ENCODE measurements around the gene KCNIP1.
A peak's percentile ranks its signal among the peaks of the same experiment; 100 is the strongest.

The KCNIP1 gene

DNA sequence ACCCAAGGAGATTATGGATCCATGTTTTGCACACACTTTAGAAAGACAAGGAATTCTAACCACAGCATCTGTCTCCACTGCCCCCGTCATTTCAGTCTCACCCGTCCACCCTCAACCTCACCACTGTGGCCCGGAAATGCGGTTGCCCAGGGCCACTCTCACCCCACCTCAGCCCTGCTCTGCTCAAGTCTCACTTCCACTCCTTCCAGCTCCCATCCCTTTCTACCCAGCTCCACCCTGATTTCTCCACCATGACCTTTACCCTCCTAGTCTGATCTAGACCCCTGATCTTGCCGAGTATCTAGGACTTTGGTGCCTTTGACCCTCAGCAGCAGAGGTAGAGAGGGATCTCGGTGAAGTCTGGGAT is 7.2 kb upstream of the KCNIP1 start:
- H2BK15ac ChIP-seq (ENCODE audit: low read depth, poor library complexity, severe bottlenecking), result no peak overlapping the region
- H3K9me3 ChIP-seq (ENCODE audit: control insufficient read depth, low read length), result no peaks in the 10 kb centered on the region
- H2BK120ac ChIP-seq (ENCODE audit: low read depth, low read length), result no peak overlapping the region
- peak overlapping the region; percentile 62 for H2AK5ac ChIP-seq (ENCODE audit: low read length, severe bottlenecking)
- no peak overlapping the region for H3K14ac ChIP-seq (ENCODE audit: low read length in 2 of 2)
- 94% methylated on average over 6 of the region's 6 CpGs for WGBS
- no peak overlapping the region for H3K4ac ChIP-seq (ENCODE audit: low read depth in 1 of 2, low read length in 2 of 2)
- no peaks in the 10 kb centered on the region for H3K36me3 ChIP-seq (ENCODE audit: control insufficient read depth in 1 of 2, insufficient read depth in 2 of 2, low read depth in 1 of 2, low read length in 2 of 2)
- H3K4me2 ChIP-seq (ENCODE audit: low read length, poor library complexity, severe bottlenecking), result no peak overlapping the region
- H3K27me3 ChIP-seq (ENCODE audit: control insufficient read depth in 1 of 2, insufficient read depth in 1 of 2, low read length in 2 of 2), result peaks cover 0 to 72% of the 10 kb centered on the region in 2 experiments
- H3K9ac ChIP-seq (ENCODE audit: low read length), result no peak overlapping the region
- no peak overlapping the region for H3K4me3 ChIP-seq (ENCODE audit: insufficient read depth in 1 of 2, low read depth in 1 of 2, low read length in 2 of 2)
- no peak overlapping the region for H3K27ac ChIP-seq (ENCODE audit: low read length, poor library complexity, severe bottlenecking)
- H4K91ac ChIP-seq (ENCODE audit: low read length), result no peak overlapping the region
- no peak overlapping the region for H2BK5ac ChIP-seq (ENCODE audit: low read depth, low read length, poor library complexity, severe bottlenecking)
- no peak overlapping the region for H2AFZ ChIP-seq (ENCODE audit: low read depth, low read length)
- no peaks in the 10 kb centered on the region for H3K79me1 ChIP-seq (replicated peaks; ENCODE audit: low read length, poor library complexity, severe bottlenecking)
- no peak overlapping the region for H3K18ac ChIP-seq (ENCODE audit: low read depth in 1 of 2, low read length in 2 of 2)
- no peak overlapping the region for H4K8ac ChIP-seq (ENCODE audit: low read length)
- peaks cover 31% of the 10 kb centered on the region for H3K4me1 ChIP-seq (ENCODE audit: control insufficient read depth, insufficient read depth, low read depth, low read length)
- H3K23ac ChIP-seq (ENCODE audit: low read length in 2 of 2), result no peak overlapping the region
- no peak overlapping the region for H2BK12ac ChIP-seq (ENCODE audit: low read length in 2 of 2)
- no peak for DNase-seq

DNA sequence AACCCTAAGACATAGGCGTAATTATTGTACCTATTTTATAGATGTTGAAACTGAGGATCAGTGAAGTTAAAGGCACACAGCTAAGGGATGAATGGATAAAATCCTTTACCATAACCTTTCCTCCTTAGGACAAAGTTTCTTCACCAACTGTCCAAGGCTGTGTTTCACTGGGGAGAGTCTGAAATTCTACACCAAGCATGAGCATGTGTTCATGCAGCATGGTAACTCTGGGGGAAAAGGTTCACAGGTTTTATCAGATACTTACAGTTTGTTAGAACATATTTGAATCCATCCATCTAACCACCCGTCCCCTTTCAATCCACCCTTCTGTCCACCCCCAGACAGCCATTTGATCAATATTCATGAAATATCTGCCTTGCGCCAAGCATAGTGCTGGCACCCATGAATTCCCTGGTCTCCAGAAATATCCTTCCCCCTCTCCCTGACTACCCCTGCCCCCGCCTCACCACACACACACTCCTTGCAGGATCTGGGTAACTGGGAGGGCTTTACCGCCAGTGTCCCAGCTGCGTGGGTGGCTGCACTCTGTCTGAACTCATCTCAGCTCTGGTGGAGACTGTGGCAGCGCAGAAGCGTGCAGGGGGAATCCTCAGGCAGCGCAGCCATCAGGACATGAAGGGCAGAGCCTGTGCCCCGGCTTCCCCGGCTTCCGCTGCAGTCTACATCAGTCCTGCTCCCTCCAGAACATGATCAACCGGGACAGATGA is 6.3 kb upstream of the KCNIP1 start:
- Histone ChIP-seq H3K9me3 (ENCODE audit: control insufficient read depth, low read length) (no peaks in the 10 kb centered on the region), H3K4me3 (ENCODE audit: insufficient read depth in 1 of 2, low read depth in 1 of 2, low read length in 2 of 2) (no peak overlapping the region), H3K18ac (ENCODE audit: low read depth in 1 of 2, low read length in 2 of 2) (no peak overlapping the region), H3K27me3 (ENCODE audit: control insufficient read depth in 1 of 2, insufficient read depth in 1 of 2, low read length in 2 of 2) (peaks cover 0 to 81% of the 10 kb centered on the region in 2 experiments), H4K91ac (ENCODE audit: low read length) (no peak overlapping the region), H2BK5ac (ENCODE audit: low read depth, low read length, poor library complexity, severe bottlenecking) (no peak overlapping the region), H3K23ac (ENCODE audit: low read length in 2 of 2) (no peak overlapping the region), H3K36me3 (ENCODE audit: control insufficient read depth in 1 of 2, insufficient read depth in 2 of 2, low read depth in 1 of 2, low read length in 2 of 2) (no peaks in the 10 kb centered on the region), H2BK15ac (ENCODE audit: low read depth, poor library complexity, severe bottlenecking) (no peak overlapping the region), H2BK12ac (ENCODE audit: low read length in 2 of 2) (no peak overlapping the region), H4K8ac (ENCODE audit: low read length) (no peak overlapping the region), H3K79me1 (replicated peaks; ENCODE audit: low read length, poor library complexity, severe bottlenecking) (no peaks in the 10 kb centered on the region), H3K4me1 (ENCODE audit: control insufficient read depth, insufficient read depth, low read depth, low read length) (peaks cover 35% of the 10 kb centered on the region), H2AFZ (ENCODE audit: low read depth, low read length) (no peak overlapping the region), H2BK120ac (ENCODE audit: low read depth, low read length) (no peak overlapping the region), H3K4ac (ENCODE audit: low read depth in 1 of 2, low read length in 2 of 2) (no peak overlapping the region), H3K9ac (ENCODE audit: low read length) (no peak overlapping the region), H3K4me2 (ENCODE audit: low read length, poor library complexity, severe bottlenecking) (no peak overlapping the region), H2AK5ac (ENCODE audit: low read length, severe bottlenecking) (no peak overlapping the region), H3K14ac (ENCODE audit: low read length in 2 of 2) (no peak overlapping the region), H3K27ac (ENCODE audit: low read length, poor library complexity, severe bottlenecking) (no peak overlapping the region)
- DNase-seq, result no peak
- 91% methylated on average over 12 of the region's 13 CpGs for WGBS

DNA sequence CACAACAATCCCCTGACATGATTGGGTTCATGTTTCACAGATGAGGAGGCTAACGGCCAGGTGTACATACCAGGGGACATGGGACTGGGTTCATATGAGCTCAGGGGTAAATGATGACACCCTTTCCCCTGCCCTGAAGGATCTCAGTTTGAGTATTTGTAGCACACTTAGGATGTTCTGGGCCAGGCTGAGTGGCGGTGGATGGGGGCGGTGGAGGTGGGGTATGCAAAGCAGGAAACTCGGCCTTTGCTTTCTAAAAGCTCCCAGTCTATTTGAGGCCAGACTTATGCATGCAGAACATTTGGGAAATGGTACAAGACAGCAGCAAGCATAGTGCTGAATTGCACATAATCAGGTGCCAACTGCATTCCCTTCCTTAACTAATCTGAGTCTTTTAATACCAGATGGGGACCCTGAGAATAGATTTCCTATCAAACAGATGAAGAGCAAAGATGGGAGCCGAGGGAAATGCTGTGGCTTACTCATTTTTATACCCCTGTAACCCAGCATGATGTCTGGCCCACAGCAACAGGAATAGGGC is 4.9 kb upstream of the KCNIP1 start:
- DNase-seq, result no peak
- no peak overlapping the region for H3K18ac ChIP-seq (ENCODE audit: low read depth in 1 of 2, low read length in 2 of 2)
- H2AFZ ChIP-seq (ENCODE audit: low read depth, low read length), result no peak overlapping the region
- no peaks in the 10 kb centered on the region for H3K36me3 ChIP-seq (ENCODE audit: control insufficient read depth in 1 of 2, insufficient read depth in 2 of 2, low read depth in 1 of 2, low read length in 2 of 2)
- H3K4me2 ChIP-seq (ENCODE audit: low read length, poor library complexity, severe bottlenecking), result no peak overlapping the region
- no peak overlapping the region for H3K4ac ChIP-seq (ENCODE audit: low read depth in 1 of 2, low read length in 2 of 2)
- H2BK5ac ChIP-seq (ENCODE audit: low read depth, low read length, poor library complexity, severe bottlenecking), result no peak overlapping the region
- no peak overlapping the region for H2BK15ac ChIP-seq (ENCODE audit: low read depth, poor library complexity, severe bottlenecking)
- peaks cover 33% of the 10 kb centered on the region for H3K4me1 ChIP-seq (ENCODE audit: control insufficient read depth, insufficient read depth, low read depth, low read length)
- H3K23ac ChIP-seq (ENCODE audit: low read length in 2 of 2), result no peak overlapping the region
- no peak overlapping the region for H3K9ac ChIP-seq (ENCODE audit: low read length)
- no peak overlapping the region for H2BK12ac ChIP-seq (ENCODE audit: low read length in 2 of 2)
- no peak overlapping the region for H2AK5ac ChIP-seq (ENCODE audit: low read length, severe bottlenecking)
- H3K4me3 ChIP-seq (ENCODE audit: insufficient read depth in 1 of 2, low read depth in 1 of 2, low read length in 2 of 2), result no peak overlapping the region
- WGBS, result 69% methylated on average over 4 of the region's 5 CpGs
- H4K8ac ChIP-seq (ENCODE audit: low read length), result no peak overlapping the region
- peaks cover 0 to 91% of the 10 kb centered on the region in 2 experiments for H3K27me3 ChIP-seq (ENCODE audit: control insufficient read depth in 1 of 2, insufficient read depth in 1 of 2, low read length in 2 of 2)
- H3K9me3 ChIP-seq (ENCODE audit: control insufficient read depth, low read length), result no peaks in the 10 kb centered on the region
- no peak overlapping the region for H4K91ac ChIP-seq (ENCODE audit: low read length)
- H3K14ac ChIP-seq (ENCODE audit: low read length in 2 of 2), result no peak overlapping the region
- H3K27ac ChIP-seq (ENCODE audit: low read length, poor library complexity, severe bottlenecking), result no peak overlapping the region
- H2BK120ac ChIP-seq (ENCODE audit: low read depth, low read length), result no peak overlapping the region
- no peaks in the 10 kb centered on the region for H3K79me1 ChIP-seq (replicated peaks; ENCODE audit: low read length, poor library complexity, severe bottlenecking)

DNA sequence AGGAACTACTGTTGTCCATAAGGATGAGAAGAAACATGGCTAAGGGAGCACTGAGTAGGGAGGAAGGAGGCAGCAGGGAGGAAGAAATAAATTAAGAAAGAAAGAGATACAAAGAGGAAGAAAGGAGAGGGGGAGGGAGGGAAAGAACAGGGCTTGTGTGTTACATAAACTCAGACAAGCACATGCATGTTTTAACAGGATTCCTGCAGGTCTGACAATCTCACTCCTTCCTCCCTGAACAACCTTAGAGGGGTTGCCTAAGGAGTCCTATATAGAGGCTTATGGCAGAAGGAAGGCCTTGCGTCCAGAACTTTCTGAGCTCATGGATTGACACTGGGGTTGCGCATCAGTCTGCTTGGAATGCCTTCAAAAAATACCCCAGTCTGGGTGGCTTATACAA is 4.2 kb upstream of the KCNIP1 start:
- no peak overlapping the region for H4K91ac ChIP-seq (ENCODE audit: low read length)
- 96% methylated on average over 2 of the region's 2 CpGs for WGBS

More for the DNA sequence above, 4.2 kb upstream of the KCNIP1 start:
- no peak overlapping the region for H3K9ac ChIP-seq (ENCODE audit: low read length)
- H3K27ac ChIP-seq (ENCODE audit: low read length, poor library complexity, severe bottlenecking), result no peak overlapping the region
- no peak overlapping the region for H3K14ac ChIP-seq (ENCODE audit: low read length in 2 of 2)
- peaks cover 0 to 93% of the 10 kb centered on the region in 2 experiments for H3K27me3 ChIP-seq (ENCODE audit: control insufficient read depth in 1 of 2, insufficient read depth in 1 of 2, low read length in 2 of 2)
- H3K18ac ChIP-seq (ENCODE audit: low read depth in 1 of 2, low read length in 2 of 2), result no peak overlapping the region
- H3K9me3 ChIP-seq (ENCODE audit: control insufficient read depth, low read length), result no peaks in the 10 kb centered on the region
- no peak overlapping the region for H3K4ac ChIP-seq (ENCODE audit: low read depth in 1 of 2, low read length in 2 of 2)
- no peak overlapping the region for H2AK5ac ChIP-seq (ENCODE audit: low read length, severe bottlenecking)
- H2BK15ac ChIP-seq (ENCODE audit: low read depth, poor library complexity, severe bottlenecking), result no peak overlapping the region
- H2BK120ac ChIP-seq (ENCODE audit: low read depth, low read length), result no peak overlapping the region
- peaks cover 30% of the 10 kb centered on the region for H3K4me1 ChIP-seq (ENCODE audit: control insufficient read depth, insufficient read depth, low read depth, low read length)
- H2BK12ac ChIP-seq (ENCODE audit: low read length in 2 of 2), result no peak overlapping the region
- no peak overlapping the region for H3K23ac ChIP-seq (ENCODE audit: low read length in 2 of 2)
- DNase-seq, result no peak
- H3K79me1 ChIP-seq (replicated peaks; ENCODE audit: low read length, poor library complexity, severe bottlenecking), result no peaks in the 10 kb centered on the region
- H3K4me3 ChIP-seq (ENCODE audit: insufficient read depth in 1 of 2, low read depth in 1 of 2, low read length in 2 of 2), result no peak overlapping the region
- H4K8ac ChIP-seq (ENCODE audit: low read length), result no peak overlapping the region
- no peak overlapping the region for H3K4me2 ChIP-seq (ENCODE audit: low read length, poor library complexity, severe bottlenecking)
- no peak overlapping the region for H2BK5ac ChIP-seq (ENCODE audit: low read depth, low read length, poor library complexity, severe bottlenecking)
- no peak overlapping the region for H2AFZ ChIP-seq (ENCODE audit: low read depth, low read length)
- no peaks in the 10 kb centered on the region for H3K36me3 ChIP-seq (ENCODE audit: control insufficient read depth in 1 of 2, insufficient read depth in 2 of 2, low read depth in 1 of 2, low read length in 2 of 2)
